HL-60 (cell line): ENCODE results near the gene COL11A1.

Experiments used
- DNase-seq, 2 experiments: peaks; one replicate each; pipeline ENCODE4 v3.0.0-alpha.2; 2010 to 2020; ENCODE audit warnings: low read depth in 1 of 2, low spot score in 1 of 2
- H3K27ac ChIP-seq: fragments of 250-450 bp; sonication (Bioruptor Pico); replicated peaks from 2 replicates; pipeline ENCODE4 v1.5.1; 2020; ENCODE audit warnings: mild to moderate bottlenecking, moderate library complexity
- H3K27me3 ChIP-seq: fragments of 250-450 bp; sonication (Bioruptor Pico); 2 replicates; pipeline ENCODE4 v1.5.1; 2021; ENCODE audit warnings: mild to moderate bottlenecking, moderate library complexity; ENCODE audit not compliant: insufficient read depth, poor library complexity, severe bottlenecking
- H3K4me3 ChIP-seq: replicated peaks from 2 replicates; pipeline ENCODE4 v1.5.1; 2011; ENCODE audit warnings: mild to moderate bottlenecking, control low read depth, low read length; ENCODE audit not compliant: insufficient read depth
- GABPA ChIP-seq: IDR thresholded peaks from 2 replicates; pipeline ENCODE4 v1.6.1; 2012; ENCODE audit warnings: low read depth
- POLR2AphosphoS5 ChIP-seq: IDR thresholded peaks from 2 replicates; pipeline ENCODE4 v1.6.1; 2012; ENCODE audit warnings: low read depth
- SPI1 ChIP-seq: IDR thresholded peaks from 2 replicates; pipeline ENCODE4 v1.6.1; 2012; ENCODE audit warnings: low read depth, mild to moderate bottlenecking, borderline replicate concordance
- TF ChIP-seq, protein P1 (sequence below): IDR thresholded peaks from one replicate; pipeline ENCODE4 v1.5.1; 2011; ENCODE audit warnings: low read length, control low read depth, inconsistent platforms; ENCODE audit not compliant: insufficient read depth
- TF ChIP-seq, protein P2 (sequence below): IDR thresholded peaks from 2 replicates; pipeline ENCODE4 v1.6.1; 2012; ENCODE audit warnings: low read depth; ENCODE audit not compliant: insufficient replicate concordance

The COL11A1 gene

DNA sequence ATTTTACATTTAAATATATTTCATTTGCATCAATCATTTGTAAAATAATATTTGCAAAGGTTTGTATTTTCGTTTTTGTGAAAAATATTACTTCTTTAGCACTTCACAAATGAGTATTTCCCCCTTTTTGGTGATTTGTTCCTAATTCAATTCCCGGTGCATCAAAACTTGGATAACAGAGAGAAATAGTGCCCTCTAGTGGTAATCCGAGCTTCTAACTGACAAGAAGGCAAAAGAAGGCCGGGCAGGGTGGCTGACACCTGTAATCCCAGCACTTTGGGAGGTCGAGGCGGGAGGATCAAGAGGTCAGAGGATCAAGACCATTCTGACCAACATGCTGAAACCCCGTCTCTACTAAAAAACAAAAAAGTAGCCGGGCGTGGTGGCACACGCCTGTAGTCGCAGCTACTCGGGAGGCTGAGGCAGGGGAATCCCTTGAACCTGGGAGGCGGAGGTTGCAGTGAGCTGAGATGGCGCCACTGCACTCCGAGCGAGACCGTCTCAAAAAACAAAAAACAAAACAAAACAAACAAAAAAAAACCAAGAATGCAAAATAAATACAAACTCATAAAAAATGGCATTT lies 137.7 kb downstream of the COL11A1 start:
- Histone ChIP-seq H3K27me3 (no peaks in the 10 kb centered on the region), H3K4me3 (no peak overlapping the region), H3K27ac (no peak overlapping the region)
- peak; percentile 1 to 26 for DNase-seq
- TF ChIP-seq POLR2AphosphoS5: no peak
- TF ChIP-seq, protein P1, sequence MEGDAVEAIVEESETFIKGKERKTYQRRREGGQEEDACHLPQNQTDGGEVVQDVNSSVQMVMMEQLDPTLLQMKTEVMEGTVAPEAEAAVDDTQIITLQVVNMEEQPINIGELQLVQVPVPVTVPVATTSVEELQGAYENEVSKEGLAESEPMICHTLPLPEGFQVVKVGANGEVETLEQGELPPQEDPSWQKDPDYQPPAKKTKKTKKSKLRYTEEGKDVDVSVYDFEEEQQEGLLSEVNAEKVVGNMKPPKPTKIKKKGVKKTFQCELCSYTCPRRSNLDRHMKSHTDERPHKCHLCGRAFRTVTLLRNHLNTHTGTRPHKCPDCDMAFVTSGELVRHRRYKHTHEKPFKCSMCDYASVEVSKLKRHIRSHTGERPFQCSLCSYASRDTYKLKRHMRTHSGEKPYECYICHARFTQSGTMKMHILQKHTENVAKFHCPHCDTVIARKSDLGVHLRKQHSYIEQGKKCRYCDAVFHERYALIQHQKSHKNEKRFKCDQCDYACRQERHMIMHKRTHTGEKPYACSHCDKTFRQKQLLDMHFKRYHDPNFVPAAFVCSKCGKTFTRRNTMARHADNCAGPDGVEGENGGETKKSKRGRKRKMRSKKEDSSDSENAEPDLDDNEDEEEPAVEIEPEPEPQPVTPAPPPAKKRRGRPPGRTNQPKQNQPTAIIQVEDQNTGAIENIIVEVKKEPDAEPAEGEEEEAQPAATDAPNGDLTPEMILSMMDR: peak; percentile 13

DNA sequence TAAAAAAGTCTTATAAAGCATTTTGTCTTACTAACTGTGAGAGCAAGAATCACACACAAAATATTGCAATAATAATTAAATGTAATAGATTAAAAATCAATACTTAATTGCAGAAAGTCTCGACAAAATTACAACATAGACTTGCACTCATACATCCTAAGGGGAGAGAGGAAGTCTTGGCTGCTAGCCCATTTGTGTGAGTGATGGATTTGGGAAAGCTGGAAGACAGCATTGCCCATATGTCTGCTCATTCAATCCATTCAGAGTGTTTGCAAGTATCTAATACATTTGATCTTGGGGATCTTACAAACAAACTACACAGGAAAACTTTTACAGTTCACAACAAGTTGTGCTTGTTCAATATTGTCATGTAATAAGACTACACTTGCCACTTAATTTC lies 140.5 kb downstream of the COL11A1 start:
- DNase-seq: no peak
- Histone ChIP-seq H3K4me3 (no peak overlapping the region), H3K27me3 (no peaks in the 10 kb centered on the region), H3K27ac (no peak overlapping the region)
- no peak for TF ChIP-seq SPI1
- TF ChIP-seq, protein P1: no peak
- TF ChIP-seq POLR2AphosphoS5: no peak
- TF ChIP-seq GABPA: no peak
- TF ChIP-seq, protein P2, sequence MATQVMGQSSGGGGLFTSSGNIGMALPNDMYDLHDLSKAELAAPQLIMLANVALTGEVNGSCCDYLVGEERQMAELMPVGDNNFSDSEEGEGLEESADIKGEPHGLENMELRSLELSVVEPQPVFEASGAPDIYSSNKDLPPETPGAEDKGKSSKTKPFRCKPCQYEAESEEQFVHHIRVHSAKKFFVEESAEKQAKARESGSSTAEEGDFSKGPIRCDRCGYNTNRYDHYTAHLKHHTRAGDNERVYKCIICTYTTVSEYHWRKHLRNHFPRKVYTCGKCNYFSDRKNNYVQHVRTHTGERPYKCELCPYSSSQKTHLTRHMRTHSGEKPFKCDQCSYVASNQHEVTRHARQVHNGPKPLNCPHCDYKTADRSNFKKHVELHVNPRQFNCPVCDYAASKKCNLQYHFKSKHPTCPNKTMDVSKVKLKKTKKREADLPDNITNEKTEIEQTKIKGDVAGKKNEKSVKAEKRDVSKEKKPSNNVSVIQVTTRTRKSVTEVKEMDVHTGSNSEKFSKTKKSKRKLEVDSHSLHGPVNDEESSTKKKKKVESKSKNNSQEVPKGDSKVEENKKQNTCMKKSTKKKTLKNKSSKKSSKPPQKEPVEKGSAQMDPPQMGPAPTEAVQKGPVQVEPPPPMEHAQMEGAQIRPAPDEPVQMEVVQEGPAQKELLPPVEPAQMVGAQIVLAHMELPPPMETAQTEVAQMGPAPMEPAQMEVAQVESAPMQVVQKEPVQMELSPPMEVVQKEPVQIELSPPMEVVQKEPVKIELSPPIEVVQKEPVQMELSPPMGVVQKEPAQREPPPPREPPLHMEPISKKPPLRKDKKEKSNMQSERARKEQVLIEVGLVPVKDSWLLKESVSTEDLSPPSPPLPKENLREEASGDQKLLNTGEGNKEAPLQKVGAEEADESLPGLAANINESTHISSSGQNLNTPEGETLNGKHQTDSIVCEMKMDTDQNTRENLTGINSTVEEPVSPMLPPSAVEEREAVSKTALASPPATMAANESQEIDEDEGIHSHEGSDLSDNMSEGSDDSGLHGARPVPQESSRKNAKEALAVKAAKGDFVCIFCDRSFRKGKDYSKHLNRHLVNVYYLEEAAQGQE: no peak

DNA sequence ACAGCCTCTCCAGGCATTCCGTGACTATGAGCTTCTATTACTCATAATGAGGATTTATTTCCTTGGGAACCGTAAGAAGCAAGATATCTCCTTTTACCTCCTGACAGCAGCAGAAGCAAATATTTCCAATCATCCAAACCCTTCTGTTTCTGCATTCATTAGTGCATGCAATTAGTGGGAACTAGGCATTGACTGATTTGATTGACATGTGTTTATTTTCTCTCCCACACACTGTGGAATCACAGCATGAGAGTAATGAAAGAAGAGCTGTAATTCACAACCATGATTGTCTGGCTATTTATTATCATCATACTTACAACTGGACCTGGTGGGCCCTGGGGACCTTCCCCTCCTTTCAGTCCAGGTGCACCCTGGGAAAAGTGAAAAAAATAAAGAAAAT lies 146.8 kb downstream of the COL11A1 start:
- H3K27me3 ChIP-seq: no peaks in the 10 kb centered on the region
- no peak for TF ChIP-seq POLR2AphosphoS5
- TF ChIP-seq, protein P1: no peak
- TF ChIP-seq GABPA: no peak
- no peak for TF ChIP-seq SPI1
- TF ChIP-seq, protein P2: no peak
- DNase-seq: no peak
- H3K4me3 ChIP-seq: no peak overlapping the region
- no peak overlapping the region for H3K27ac ChIP-seq

GRCh38 chr1:102954576-102954975 lies 153.7 kb downstream of the COL11A1 start:
- Histone ChIP-seq H3K27me3 (no peaks in the 10 kb centered on the region), H3K27ac (no peak overlapping the region), H3K4me3 (no peak overlapping the region)
- DNase-seq: no peak
- TF ChIP-seq GABPA: no peak
- TF ChIP-seq POLR2AphosphoS5: no peak
- TF ChIP-seq, protein P1: no peak
- no peak for TF ChIP-seq SPI1
- TF ChIP-seq, protein P2: no peak
